Breast epithelium (tissue), 4 donors: ENCODE data around the gene GPR17. TPM values are rescaled to one million over a fixed set of nuclear protein-coding genes. Genes with fewer than 3 reads are reported as not detected.

Experiments used
- DNase-seq, 2 donors: peaks; one replicate each; pipeline ENCODE4 v3.0.0-alpha.2; 2019; ENCODE audit warnings: low spot score in 2 of 2
- H3K27ac ChIP-seq, 2 donors: fragments of 200-600 bp; sonication (generic) in 1 of 2; one replicate each; pipeline ENCODE4 v1.5.1; 2016 to 2019; ENCODE audit warnings: mild to moderate bottlenecking in 1 of 2
- H3K27me3 ChIP-seq, 2 donors: fragments of 200-600 bp; sonication (generic) in 1 of 2; one replicate each; pipeline versions ENCODE4 v1.5.1 to v1.6.0; 2017 to 2019; ENCODE audit warnings: control low read depth in 1 of 2, mild to moderate bottlenecking in 1 of 2
- H3K36me3 ChIP-seq: fragments of 200-600 bp; one replicate; pipeline ENCODE4 v1.5.1; 2019
- H3K4me1 ChIP-seq, 2 donors: fragments of 200-600 bp; sonication (generic); one replicate each; pipeline ENCODE4 v1.5.1; 2016 to 2019; ENCODE audit warnings: control low read depth in 1 of 2
- H3K4me3 ChIP-seq, 3 donors: fragments of 200-600 bp; sonication (generic); 1 replicate in 2 of 3; 2 replicates in 1 of 3; pipeline ENCODE4 v1.5.1; 2016 to 2019; ENCODE audit warnings: mild to moderate bottlenecking in 3 of 3, moderate library complexity in 2 of 3
- H3K9me3 ChIP-seq, 2 donors: fragments of 200-600 bp; sonication (generic) in 1 of 2; one replicate each; pipeline ENCODE4 v1.5.1; 2016 to 2019; ENCODE audit warnings: control low read depth in 1 of 2
- POLR2A ChIP-seq: fragments of 450-650 bp; IDR thresholded peaks from one replicate; pipeline ENCODE4 v1.6.1; 2016; ENCODE audit warnings: antibody characterized with exemption, mild to moderate bottlenecking, moderate library complexity
- POLR2AphosphoS5 ChIP-seq, 3 donors: sonication (generic); formaldehyde crosslinking; IDR thresholded peaks; one replicate each; pipeline ENCODE4 v1.6.1; 2017; ENCODE audit warnings: antibody characterized with exemption in 3 of 3
- intact Hi-C: fragments of 100-400 bp; cut with DNase I; formaldehyde crosslinking; loops from one replicate; pipeline ENCODE4 v1.15.1; 2023; ENCODE audit warnings: low total_unique reads
- total RNA-seq, 3 donors: library from RNA; depleted of rRNA; stranded (reverse); fragments of >200 nt; gene quantifications; one replicate each; pipeline ENCODE4 v1.1.0, GENCODE V29; 2016
- TF ChIP-seq, protein P1 (sequence below), 3 donors: fragments of 450-650 bp; IDR thresholded peaks; one replicate each; pipeline ENCODE4 v1.5.1; 2016 to 2017; ENCODE audit warnings: antibody characterized with exemption in 3 of 3, mild to moderate bottlenecking in 3 of 3, moderate library complexity in 3 of 3

GPR17 gene
- total RNA-seq, 3 donors from 2014 or later: not detected

DNA sequence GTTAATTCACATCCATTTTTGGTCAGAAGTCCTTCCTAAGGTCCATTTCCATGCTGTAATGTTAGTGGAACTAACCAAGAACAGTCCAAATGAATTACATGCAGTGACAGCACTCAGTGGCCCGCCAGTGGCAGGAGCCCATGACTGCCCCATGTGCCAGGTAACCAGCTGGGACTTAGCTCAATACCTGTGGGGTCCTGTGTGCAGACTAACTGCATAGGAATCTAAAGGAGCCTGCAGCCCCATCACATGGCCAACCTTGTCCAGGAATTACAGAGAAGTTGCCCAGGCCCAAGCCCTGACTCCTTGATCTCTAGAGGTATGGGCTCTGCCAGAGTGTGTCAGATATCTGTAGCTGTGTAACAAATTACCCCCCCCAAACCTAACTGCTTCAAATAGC lies 35.4 kb upstream of the GPR17 start:
- H3K4me1 ChIP-seq: no peaks in the 10 kb centered on the region
- H3K27ac ChIP-seq: no peak overlapping the region
- H3K9me3 ChIP-seq: peaks cover 14 to 21% of the 10 kb centered on the region in 2 donors
- H3K4me3 ChIP-seq: no peak overlapping the region
- no peaks in the 10 kb centered on the region for H3K36me3 ChIP-seq
- peak in 1 of 2 donors; percentile 12 for DNase-seq
- TF ChIP-seq POLR2A: no peak
- TF ChIP-seq, protein P1, sequence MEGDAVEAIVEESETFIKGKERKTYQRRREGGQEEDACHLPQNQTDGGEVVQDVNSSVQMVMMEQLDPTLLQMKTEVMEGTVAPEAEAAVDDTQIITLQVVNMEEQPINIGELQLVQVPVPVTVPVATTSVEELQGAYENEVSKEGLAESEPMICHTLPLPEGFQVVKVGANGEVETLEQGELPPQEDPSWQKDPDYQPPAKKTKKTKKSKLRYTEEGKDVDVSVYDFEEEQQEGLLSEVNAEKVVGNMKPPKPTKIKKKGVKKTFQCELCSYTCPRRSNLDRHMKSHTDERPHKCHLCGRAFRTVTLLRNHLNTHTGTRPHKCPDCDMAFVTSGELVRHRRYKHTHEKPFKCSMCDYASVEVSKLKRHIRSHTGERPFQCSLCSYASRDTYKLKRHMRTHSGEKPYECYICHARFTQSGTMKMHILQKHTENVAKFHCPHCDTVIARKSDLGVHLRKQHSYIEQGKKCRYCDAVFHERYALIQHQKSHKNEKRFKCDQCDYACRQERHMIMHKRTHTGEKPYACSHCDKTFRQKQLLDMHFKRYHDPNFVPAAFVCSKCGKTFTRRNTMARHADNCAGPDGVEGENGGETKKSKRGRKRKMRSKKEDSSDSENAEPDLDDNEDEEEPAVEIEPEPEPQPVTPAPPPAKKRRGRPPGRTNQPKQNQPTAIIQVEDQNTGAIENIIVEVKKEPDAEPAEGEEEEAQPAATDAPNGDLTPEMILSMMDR (IDR thresholded peaks at IDR 0.05): no peak
- no peak for TF ChIP-seq POLR2AphosphoS5 (IDR thresholded peaks at IDR 0.05)
- intact Hi-C loops: no loop called here
- H3K27me3 ChIP-seq: no peaks in the 10 kb centered on the region

DNA sequence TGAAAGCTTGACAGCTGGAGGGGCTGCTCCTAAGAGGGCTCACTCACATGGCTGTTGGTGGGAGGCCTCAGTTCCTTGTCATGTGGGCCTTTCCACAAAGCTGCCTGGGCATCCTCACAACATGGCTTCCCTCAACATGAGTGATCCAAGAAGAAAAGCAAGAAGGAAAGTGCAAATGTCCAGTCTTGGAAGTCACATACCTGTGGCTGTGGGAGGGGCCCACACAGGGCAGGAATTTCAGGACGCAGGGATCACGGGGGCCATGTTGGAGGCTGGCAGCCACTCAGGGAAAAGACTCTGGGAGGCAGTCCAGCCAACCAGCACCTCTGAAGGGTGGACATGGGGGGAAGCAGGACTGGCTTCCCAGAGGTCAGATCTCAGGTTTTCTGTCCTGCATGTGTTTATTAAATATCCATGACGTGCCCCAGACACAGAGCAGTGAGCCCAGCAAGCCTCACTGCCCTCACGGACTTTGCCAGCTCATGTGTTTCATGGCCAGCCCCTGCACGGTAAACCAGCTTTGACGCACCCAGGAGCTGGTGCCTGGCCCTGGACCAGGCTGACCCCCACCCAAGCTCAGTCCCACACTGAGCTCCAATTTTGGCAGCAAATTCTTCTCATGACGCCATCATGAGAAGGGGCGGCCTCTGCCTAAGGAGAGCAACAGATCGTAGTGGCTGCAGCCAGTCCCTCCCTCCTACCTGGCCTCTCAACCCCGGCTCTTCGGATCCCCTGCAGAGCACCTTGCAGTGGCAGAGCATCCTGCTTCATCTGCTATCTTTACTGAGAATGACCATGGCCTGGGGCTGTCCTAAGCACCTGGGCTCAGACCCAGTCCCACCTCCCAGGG lies 34.7 kb upstream of the GPR17 start:
- Histone ChIP-seq H3K27ac (no peak overlapping the region), H3K36me3 (no peaks in the 10 kb centered on the region)
- intact Hi-C loops: no loop called here

DNA sequence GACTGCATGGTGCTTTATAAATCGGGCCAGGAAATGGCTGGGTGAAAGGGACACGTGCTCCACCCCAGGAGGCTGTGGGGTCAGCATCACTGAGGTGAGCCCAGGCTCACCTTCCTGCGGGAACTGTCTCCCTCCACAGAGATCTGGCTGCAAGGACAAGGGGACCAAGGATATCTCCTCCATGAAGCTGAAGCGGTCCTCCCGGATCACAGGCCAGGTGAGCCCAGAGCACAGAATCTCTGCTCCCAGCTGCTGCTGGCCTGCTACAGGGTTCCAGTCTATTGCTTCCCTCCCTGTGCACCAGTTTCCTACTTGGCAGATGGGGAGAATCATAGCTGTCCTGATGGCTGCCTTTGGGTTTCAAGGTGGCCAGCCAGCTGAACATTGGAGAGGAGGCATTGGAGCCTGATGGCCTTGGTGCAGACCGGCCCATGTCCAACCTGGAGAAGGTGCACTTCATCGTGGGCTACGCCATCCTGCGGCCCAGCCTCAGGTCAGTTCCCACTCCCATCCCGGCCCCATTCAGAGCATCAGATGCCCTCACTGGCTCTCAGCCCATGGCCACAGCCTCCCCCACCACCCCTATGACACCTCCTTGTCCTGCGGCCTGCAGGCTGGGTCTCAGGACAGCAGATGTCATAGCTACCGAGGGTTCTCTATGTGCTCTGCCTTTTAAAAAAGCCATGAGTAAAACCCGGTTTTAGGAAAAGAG lies 33.7 kb upstream of the GPR17 start:
- peak in 1 of 2 donors; percentile 42 for DNase-seq
- intact Hi-C loops: no loop called here

More for the DNA sequence above, 34.7 kb upstream of the GPR17 start:
- Histone ChIP-seq H3K9me3 (peaks cover 14 to 21% of the 10 kb centered on the region in 2 donors), H3K4me1 (no peaks in the 10 kb centered on the region), H3K4me3 (no peak overlapping the region), H3K27me3 (no peaks in the 10 kb centered on the region)
- TF ChIP-seq, protein P1 (IDR thresholded peaks at IDR 0.05): no peak
- TF ChIP-seq POLR2AphosphoS5 (IDR thresholded peaks at IDR 0.05) (no peak), POLR2A (no peak)
- DNase-seq: peak in 1 of 2 donors; percentile 38

DNA sequence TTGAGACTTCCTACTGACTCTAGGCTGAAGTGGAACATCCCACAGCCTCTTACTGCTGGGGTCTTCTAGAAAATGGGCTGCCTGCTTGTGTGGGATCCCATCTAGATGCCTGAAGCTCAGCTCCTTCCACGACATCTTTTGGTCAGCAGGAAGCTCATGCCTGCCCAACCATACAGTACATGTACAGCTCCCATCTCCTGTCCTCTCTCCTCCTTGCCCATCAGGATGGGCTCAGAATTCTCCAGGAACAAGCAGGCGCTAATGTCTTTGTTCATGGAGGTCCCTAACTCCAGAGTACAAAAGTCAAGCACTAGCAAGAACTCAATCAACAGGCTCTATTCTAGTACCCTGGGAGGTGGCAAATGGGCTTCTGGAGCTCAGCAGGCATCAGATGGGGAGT lies 31.7 kb upstream of the GPR17 start:
- intact Hi-C loops: no loop called here
- TF ChIP-seq, protein P1 (IDR thresholded peaks at IDR 0.05): no peak
- TF ChIP-seq POLR2A (no peak), POLR2AphosphoS5 (IDR thresholded peaks at IDR 0.05) (no peak)
- Histone ChIP-seq H3K36me3 (no peaks in the 10 kb centered on the region), H3K27me3 (no peaks in the 10 kb centered on the region), H3K4me3 (no peak overlapping the region), H3K27ac (no peak overlapping the region), H3K4me1 (no peaks in the 10 kb centered on the region), H3K9me3 (peaks cover 14 to 21% of the 10 kb centered on the region in 2 donors)
- DNase-seq: peak in 1 of 2 donors; percentile 3

More for the DNA sequence above, 33.7 kb upstream of the GPR17 start:
- no peak overlapping the region for H3K27ac ChIP-seq
- no peaks in the 10 kb centered on the region for H3K4me1 ChIP-seq
- H3K4me3 ChIP-seq: no peak overlapping the region
- TF ChIP-seq POLR2A (no peak), POLR2AphosphoS5 (IDR thresholded peaks at IDR 0.05) (no peak)
- TF ChIP-seq, protein P1 (IDR thresholded peaks at IDR 0.05): no peak
- no peaks in the 10 kb centered on the region for H3K36me3 ChIP-seq
- H3K9me3 ChIP-seq: peaks cover 14 to 21% of the 10 kb centered on the region in 2 donors
- H3K27me3 ChIP-seq: no peaks in the 10 kb centered on the region

DNA sequence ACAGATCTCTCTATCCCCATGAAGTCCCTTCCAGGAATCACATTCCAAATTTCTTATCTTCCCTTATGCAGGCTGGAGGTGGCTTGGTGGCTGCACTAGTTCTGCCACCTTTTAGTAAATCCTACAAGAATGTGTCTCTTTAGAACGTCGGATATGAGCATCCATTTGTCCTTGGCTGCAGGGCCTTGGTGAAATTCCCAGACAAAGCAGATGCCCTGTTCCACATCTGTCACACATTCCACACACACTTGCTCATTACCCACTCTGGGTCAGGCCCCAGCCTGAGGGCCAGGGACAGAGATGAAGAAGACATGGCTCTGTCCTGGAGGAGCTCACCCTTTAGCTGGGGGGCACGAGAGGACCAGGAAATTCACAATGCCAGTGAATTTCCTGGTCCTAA lies 31.2 kb upstream of the GPR17 start:
- peak in 1 of 2 donors; percentile 5 for DNase-seq
- TF ChIP-seq POLR2AphosphoS5 (IDR thresholded peaks at IDR 0.05): no peak
- no peak for TF ChIP-seq POLR2A
- TF ChIP-seq, protein P1 (IDR thresholded peaks at IDR 0.05): no peak

More for the DNA sequence above, 31.2 kb upstream of the GPR17 start:
- Histone ChIP-seq H3K4me3 (no peak overlapping the region), H3K9me3 (peaks cover 14 to 21% of the 10 kb centered on the region in 2 donors), H3K36me3 (no peaks in the 10 kb centered on the region), H3K4me1 (no peaks in the 10 kb centered on the region), H3K27me3 (no peaks in the 10 kb centered on the region), H3K27ac (no peak overlapping the region)
- intact Hi-C loops: no loop called here
